ENCODE measurements around the gene MED12L.

MED12L gene

DNA sequence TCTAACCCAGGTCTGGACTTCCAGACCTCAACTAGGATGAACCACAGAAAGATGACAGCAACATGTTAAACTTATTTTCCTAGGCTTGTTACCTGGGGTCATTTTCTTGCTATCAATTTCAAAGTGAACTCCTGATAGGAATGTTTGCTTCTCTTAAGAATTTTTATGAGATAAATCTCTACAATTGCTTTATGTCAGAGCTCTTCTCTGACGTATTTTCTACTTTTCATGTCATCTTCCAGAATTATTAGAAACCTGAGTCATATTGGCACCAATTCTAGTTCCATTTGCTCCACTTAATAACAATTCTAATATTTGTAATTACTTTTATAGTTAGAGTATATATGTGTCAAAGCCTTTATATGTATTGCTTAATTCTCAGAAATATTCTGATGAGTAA lies 377.5 kb downstream of the MED12L start:
- TF ChIP-seq GATA2 (IDR thresholded peaks at IDR 0.05; ENCODE audit: low read depth, low read length) (no peak), GATA3 (IDR thresholded peaks at IDR 0.05; ENCODE audit: low read depth, low read length) (no peak)

DNA sequence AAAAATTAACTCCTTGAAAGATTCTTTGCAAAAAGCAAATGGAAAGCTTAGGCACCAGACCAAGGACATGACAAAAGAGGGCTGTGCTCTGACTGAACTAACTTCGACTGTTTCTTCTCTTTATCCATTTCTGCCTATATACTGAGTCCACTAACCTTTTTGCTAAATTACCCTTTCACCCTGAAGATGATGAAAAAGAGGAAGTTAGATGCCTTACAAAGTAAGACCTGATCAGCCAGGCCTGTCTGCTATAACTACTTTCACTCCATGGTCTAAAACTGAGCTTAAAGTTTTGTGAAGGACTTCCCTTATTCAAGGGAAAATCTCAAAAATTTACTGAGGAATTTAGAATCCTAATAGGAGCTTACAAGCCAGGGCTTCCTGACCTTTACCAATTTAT lies 381.6 kb downstream of the MED12L start:
- no peak for TF ChIP-seq GATA2 (IDR thresholded peaks at IDR 0.05; ENCODE audit: low read depth, low read length)
- no peak for TF ChIP-seq GATA3 (IDR thresholded peaks at IDR 0.05; ENCODE audit: low read depth, low read length)

DNA sequence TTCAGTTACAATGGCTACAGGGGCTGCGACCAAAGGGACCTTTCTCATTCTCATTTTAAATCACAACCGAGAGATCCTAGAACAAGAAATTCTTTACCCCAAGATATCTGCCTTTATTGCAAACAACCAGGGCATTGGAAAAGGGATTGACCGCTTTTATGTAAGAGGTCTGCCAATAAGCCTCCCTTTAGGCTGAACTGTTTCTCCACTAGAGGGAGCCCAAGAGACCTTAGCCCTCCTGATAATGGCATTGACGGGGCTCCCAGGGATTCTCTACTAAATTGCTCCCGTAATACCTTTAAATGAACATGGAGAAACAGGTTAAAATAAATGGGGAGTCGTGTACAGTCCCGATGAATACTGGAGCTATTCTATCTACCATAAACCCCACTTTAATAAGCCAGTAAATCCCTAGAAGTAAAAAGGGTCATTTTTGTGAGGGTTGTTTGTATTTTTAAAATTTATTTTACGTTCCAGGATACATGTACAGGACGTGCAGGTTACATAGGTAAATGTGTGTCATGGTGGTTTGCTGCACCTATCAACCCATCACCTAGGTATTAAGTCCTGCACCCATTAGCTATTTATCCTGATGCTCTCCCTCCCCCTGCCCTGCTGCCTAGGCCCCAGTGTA lies 382.9 kb downstream of the MED12L start:
- no peak for TF ChIP-seq GATA3 (IDR thresholded peaks at IDR 0.05; ENCODE audit: low read depth, low read length)
- TF ChIP-seq GATA2 (IDR thresholded peaks at IDR 0.05; ENCODE audit: low read depth, low read length) = no peak

DNA sequence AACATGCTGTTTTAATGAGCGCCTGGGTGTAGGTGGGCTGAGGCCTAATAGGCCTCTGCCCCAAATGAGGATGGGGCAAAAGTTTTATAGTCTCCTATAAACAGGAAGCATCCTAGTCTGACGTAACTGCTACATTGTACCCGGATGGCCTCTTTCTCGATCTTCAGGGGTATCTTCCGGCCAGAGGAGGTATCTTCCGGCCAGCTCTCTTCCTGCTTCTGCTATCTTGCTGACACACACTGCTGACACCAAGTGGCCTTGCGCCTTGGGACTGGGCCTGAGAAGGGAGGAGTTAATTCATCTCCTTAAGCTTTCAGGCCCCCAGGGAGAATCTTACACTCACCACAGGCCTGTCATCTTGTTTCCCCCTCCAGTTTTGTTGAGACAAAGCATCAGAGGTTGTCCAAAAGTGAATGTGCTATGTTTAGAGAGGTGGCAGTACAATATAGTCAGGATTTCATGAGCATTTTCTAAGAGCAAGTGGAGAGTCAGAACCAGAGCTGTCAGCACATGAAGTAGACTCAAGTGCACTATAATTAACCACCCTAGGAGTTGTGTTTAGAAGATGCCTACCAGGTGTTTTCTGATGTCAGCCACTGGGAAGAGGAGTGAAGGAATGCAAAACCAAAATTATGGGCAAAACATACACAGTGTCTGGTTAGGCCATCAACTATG lies 391.0 kb downstream of the MED12L start:
- no peak for TF ChIP-seq GATA3 (IDR thresholded peaks at IDR 0.05; ENCODE audit: low read depth, low read length)
- no peak for TF ChIP-seq GATA2 (IDR thresholded peaks at IDR 0.05; ENCODE audit: low read depth, low read length)

GRCh38 chr3:151477591-151478334 lies 392.3 kb downstream of the MED12L start:
- TF ChIP-seq GATA3 (IDR thresholded peaks at IDR 0.05; ENCODE audit: low read depth, low read length) (no peak), GATA2 (IDR thresholded peaks at IDR 0.05; ENCODE audit: low read depth, low read length) (no peak)

GRCh38 chr3:151478335-151478697 lies 392.9 kb downstream of the MED12L start:
- no peak for TF ChIP-seq GATA2 (IDR thresholded peaks at IDR 0.05; ENCODE audit: low read depth, low read length)
- no peak for TF ChIP-seq GATA3 (IDR thresholded peaks at IDR 0.05; ENCODE audit: low read depth, low read length)

GRCh38 chr3:151479452-151479851 lies 394.0 kb downstream of the MED12L start:
- no peak for TF ChIP-seq GATA3 (IDR thresholded peaks at IDR 0.05; ENCODE audit: low read depth, low read length)

GRCh38 chr3:151480492-151480891 lies 395.0 kb downstream of the MED12L start:
- TF ChIP-seq GATA2 (IDR thresholded peaks at IDR 0.05; ENCODE audit: low read depth, low read length) (no peak), GATA3 (IDR thresholded peaks at IDR 0.05; ENCODE audit: low read depth, low read length) (no peak)

- TF ChIP-seq GATA2 (IDR thresholded peaks at IDR 0.05; ENCODE audit: low read depth, low read length) (no peak), GATA3 (IDR thresholded peaks at IDR 0.05; ENCODE audit: low read depth, low read length) (no peak)
Measured at GRCh38 chr3:151483488-151483887, 398.0 kb downstream of the MED12L start.

DNA sequence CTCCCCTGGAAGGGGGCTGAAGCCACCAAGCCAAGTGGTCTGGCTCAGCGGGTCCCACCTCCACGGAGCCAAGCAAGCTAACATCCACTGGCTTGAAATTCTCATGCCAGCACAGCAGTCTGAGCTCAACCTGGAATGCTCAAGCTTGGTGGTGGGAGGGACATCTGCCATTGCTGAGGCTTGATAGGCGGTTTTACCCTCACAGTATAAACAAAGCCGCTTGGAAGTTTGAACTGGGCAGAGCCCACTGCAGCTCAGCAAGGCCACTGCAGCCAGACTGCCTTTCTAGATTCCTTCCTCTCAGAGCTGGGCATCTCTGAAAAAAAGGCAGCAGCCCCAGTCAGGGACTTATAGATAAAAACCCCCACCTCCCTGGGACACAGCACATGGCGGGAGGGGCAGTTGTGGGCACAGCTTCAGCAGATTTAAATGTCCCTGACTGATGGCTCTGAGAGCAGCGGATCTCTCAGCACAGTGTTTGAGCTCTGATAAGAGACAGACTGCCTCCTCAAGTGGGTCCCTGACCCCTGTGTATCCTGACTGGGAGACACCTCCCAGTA lies 398.6 kb downstream of the MED12L start:
- no peak for TF ChIP-seq GATA2 (IDR thresholded peaks at IDR 0.05; ENCODE audit: low read depth, low read length)
- TF ChIP-seq GATA3 (IDR thresholded peaks at IDR 0.05; ENCODE audit: low read depth, low read length) = no peak
